Measurements from ENCODE around the gene APBA2. TPM values are rescaled to one million over a fixed set of nuclear protein-coding genes. Genes with fewer than 3 reads are reported as not detected.

The APBA2 gene
- total and polyA plus RNA-seq, 2 of the 4 experiments (the other 2 are of a cell fraction): 21.7 to 33.0 TPM

GRCh38 chr15:29003191-29003839 is 117.5 kb downstream of the APBA2 start:
- POLR2A ChIA-PET (ENCODE audit: unreplicated experiment): no interaction called here
- peaks cover 0 to 5% of the 10 kb centered on the region in 2 experiments; a peak in 2 of 4 replicates for H3K79me1 ChIP-seq (ENCODE audit: low read depth in 1 of 2, low read length in 2 of 2)

More at GRCh38 chr15:29003191-29003839, 117.5 kb downstream of the APBA2 start:
- dilution Hi-C loops (cut with HindIII; ENCODE audit: low sequenced_read_pairs, unreplicated experiment): no loop called here
- Histone ChIP-seq H2BK5ac (ENCODE audit: low read depth, low read length, poor library complexity, severe bottlenecking) (no peak overlapping the region), H3K27ac (ENCODE audit: insufficient read depth, low read length) (no peak overlapping the region), H4K8ac (ENCODE audit: low read depth in 2 of 2, low read length in 2 of 2) (no peak overlapping the region), H2AK5ac (ENCODE audit: low read depth, low read length) (no peak overlapping the region), H3K23ac (ENCODE audit: low read depth, low read length) (no peak overlapping the region), H3K14ac (replicated peaks; ENCODE audit: low read depth, low read length) (no peak overlapping the region), H3K9ac (ENCODE audit: low read depth, low read length) (no peak overlapping the region), H2AK9ac (replicated peaks; ENCODE audit: low read depth, low read length, poor library complexity) (no peak overlapping the region), H2BK15ac (ENCODE audit: low read depth, low read length) (no peak overlapping the region), H3K56ac (ENCODE audit: extremely low read depth, insufficient read depth, low read length) (no peak overlapping the region), H3K4me1 (ENCODE audit: control insufficient read depth, insufficient read depth, low read length) (peaks cover under 1% of the 10 kb centered on the region; the same call in 1 of the 2 replicates), H3K4me2 (ENCODE audit: low read depth, low read length) (no peak overlapping the region), H3K9me1 (ENCODE audit: insufficient read depth, low read length) (peaks cover 3% of the 10 kb centered on the region; the same call in 1 of the 2 replicates), H3K18ac (ENCODE audit: low read depth, low read length) (no peak overlapping the region), H3K4ac (ENCODE audit: low read depth, low read length) (no peak overlapping the region), H3K36me3 (ENCODE audit: control insufficient read depth, insufficient read depth, low read length) (no peaks in the 10 kb centered on the region; the same call in none of the 2 replicates), H3K27me3 (ENCODE audit: control insufficient read depth, insufficient read depth, low read length) (no peaks in the 10 kb centered on the region), H2BK120ac (ENCODE audit: low read depth, low read length) (no peak overlapping the region), H2AFZ (replicated peaks; ENCODE audit: low read length, poor library complexity) (no peak overlapping the region), H3K9me3 (ENCODE audit: control insufficient read depth, insufficient read depth, low read length) (no peaks in the 10 kb centered on the region), H4K20me1 (ENCODE audit: insufficient read depth, low read length) (no peaks in the 10 kb centered on the region; the same call in 1 of the 2 replicates), H4K91ac (ENCODE audit: insufficient read depth, low read depth, low read length) (no peak overlapping the region), H2BK20ac (ENCODE audit: low read depth, low read length) (no peak overlapping the region), H3K4me3 (ENCODE audit: insufficient read depth, low read depth, low read length) (no peak overlapping the region), H4K5ac (ENCODE audit: low read depth, low read length) (no peak overlapping the region)
- DNase-seq (peak; percentile 16), ATAC-seq (ENCODE audit: low read depth) (no peak)
- intact Hi-C loops (cut with micrococcal nuclease): no loop called here
- TF ChIP-seq RAD21 (IDR thresholded peaks at IDR 0.05; ENCODE audit: low read length) (no peak), NFE2L2 (IDR thresholded peaks at IDR 0.05; ENCODE audit: low read depth, low read length) (no peak), RFX5 (IDR thresholded peaks at IDR 0.05; ENCODE audit: low read depth, low read length) (no peak), CHD1 (IDR thresholded peaks at IDR 0.05; ENCODE audit: low read depth, low read length) (no peak), SMC3 (IDR thresholded peaks at IDR 0.05; ENCODE audit: low read depth, low read length) (no peak), RCOR1 (IDR thresholded peaks at IDR 0.05; ENCODE audit: insufficient replicate concordance, low read length) (no peak), CEBPB (IDR thresholded peaks at IDR 0.05; ENCODE audit: low read depth, low read length) (no peak), MAFK (IDR thresholded peaks at IDR 0.05; ENCODE audit: low read depth, low read length) (no peak), BHLHE40 (IDR thresholded peaks at IDR 0.05; ENCODE audit: low read depth, low read length) (no peak)
- BruUV-seq (replicated peaks): no TSS peak
- in situ Hi-C loops (cut with MboI; ENCODE audit: low sequenced_read_pairs): no loop called here
- CTCF ChIA-PET: no interaction called here
- WGBS, 2 experiments (ENCODE audit: extremely low coverage in 2 of 2, insufficient read length in 1 of 2): 100% methylated on average over 2 of the region's 7 CpGs; no CpG with 5 or more reads in 1 of the 2 experiments
